Stimulated activated CD4-positive, alpha-beta T cell treated with anti-CD3 and anti-CD28 coated beads, Interleukin-12 subunit alpha, Interleukin-12 subunit beta, amount 100 ng/mL, for 24 hours (primary cell): ENCODE results near the gene RANBP17.

Source experiments
- DNase-seq, 2 experiments: peaks; one replicate each; pipeline ENCODE4 v3.0.0-alpha.2; 2020; ENCODE audit warnings: low read depth in 2 of 2

The RANBP17 gene

GRCh38 chr5:171316258-171317121 lies 454.7 kb downstream of the RANBP17 start:
- DNase-seq: no peak

GRCh38 chr5:171317230-171317629 lies 455.4 kb downstream of the RANBP17 start:
- no peak for DNase-seq

- no peak for DNase-seq
Observed at GRCh38 chr5:171318026-171318425, 456.2 kb downstream of the RANBP17 start.

- no peak for DNase-seq
Observed at GRCh38 chr5:171321447-171321846, 459.6 kb downstream of the RANBP17 start.

GRCh38 chr5:171322527-171322926 lies 460.7 kb downstream of the RANBP17 start:
- no peak for DNase-seq

- no peak for DNase-seq
Observed at GRCh38 chr5:171323007-171323406, 461.2 kb downstream of the RANBP17 start.

- no peak for DNase-seq
Observed at GRCh38 chr5:171323806-171324632, 462.2 kb downstream of the RANBP17 start.

GRCh38 chr5:171330021-171330420 lies 468.2 kb downstream of the RANBP17 start:
- no peak for DNase-seq

- no peak for DNase-seq
Observed at GRCh38 chr5:171335616-171336015, 473.8 kb downstream of the RANBP17 start.

GRCh38 chr5:171336521-171337209 lies 474.8 kb downstream of the RANBP17 start:
- DNase-seq: no peak

GRCh38 chr5:171337210-171337569 lies 475.4 kb downstream of the RANBP17 start:
- DNase-seq: no peak

GRCh38 chr5:171340042-171340441 lies 478.2 kb downstream of the RANBP17 start:
- no peak for DNase-seq

GRCh38 chr5:171340491-171340890 lies 478.7 kb downstream of the RANBP17 start:
- DNase-seq: no peak

- no peak for DNase-seq
Observed at GRCh38 chr5:171342362-171343111, 480.7 kb downstream of the RANBP17 start.

GRCh38 chr5:171344936-171345608 lies 483.3 kb downstream of the RANBP17 start:
- no peak for DNase-seq
